Neutrophil (primary cell): Measurements from ENCODE around the gene GET4.

Source experiments
- H3K27ac ChIP-seq: fragments of 200-600 bp; sonication (generic); 2 replicates; pipeline ENCODE4 v1.5.1; 2016; ENCODE audit warnings: mild to moderate bottlenecking, moderate library complexity
- H3K27me3 ChIP-seq: fragments of 200-600 bp; sonication (generic); 2 replicates; pipeline ENCODE4 v1.6.0; 2016; ENCODE audit warnings: mild to moderate bottlenecking
- H3K36me3 ChIP-seq: fragments of 200-600 bp; sonication (generic); 2 replicates; pipeline ENCODE4 v1.5.1; 2017
- H3K4me1 ChIP-seq, 2 experiments: fragments of 200-600 bp in 1 of 2; sonication (generic) in 1 of 2; 1 replicate in 1 of 2; 2 replicates in 1 of 2; pipeline versions ENCODE4 v1.5.1 to v1.6.1; 2013 to 2016; ENCODE audit warnings: low read depth in 1 of 2, low read length in 1 of 2, mild to moderate bottlenecking in 1 of 2, moderate library complexity in 1 of 2; ENCODE audit not compliant: control insufficient read depth in 1 of 2, insufficient read depth in 1 of 2
- H3K4me3 ChIP-seq, 2 experiments: fragments of 200-600 bp in 1 of 2; sonication (generic) in 1 of 2; 1 replicate in 1 of 2; 2 replicates in 1 of 2; pipeline ENCODE4 v1.5.1; 2013 to 2016; ENCODE audit warnings: low read depth in 1 of 2, low read length in 1 of 2, mild to moderate bottlenecking in 1 of 2, moderate library complexity in 1 of 2
- H3K9me3 ChIP-seq: fragments of 200-600 bp; sonication (generic); 2 replicates; pipeline ENCODE4 v1.5.1; 2016
- CTCF ChIP-seq: fragments of 200-600 bp; sonication (generic); IDR thresholded peaks from 2 replicates; pipeline ENCODE4 v1.5.1; 2016; ENCODE audit warnings: antibody characterized with exemption

GET4 gene

GRCh38 chr7:945147-945555 is 68.8 kb downstream of the GET4 start:
- Histone ChIP-seq H3K27ac (no peak overlapping the region), H3K4me1 (peaks cover 14% of the 10 kb centered on the region in 2 experiments), H3K4me3 (no peak overlapping the region), H3K27me3 (no peaks in the 10 kb centered on the region), H3K36me3 (peaks cover 32% of the 10 kb centered on the region), H3K9me3 (no peaks in the 10 kb centered on the region)
- TF ChIP-seq CTCF = no peak

- no peak for TF ChIP-seq CTCF
- H3K4me3 ChIP-seq = no peak overlapping the region
- peaks cover 15 to 17% of the 10 kb centered on the region in 2 experiments for H3K4me1 ChIP-seq
- H3K27ac ChIP-seq = no peak overlapping the region
- H3K36me3 ChIP-seq = peaks cover 32% of the 10 kb centered on the region
- H3K9me3 ChIP-seq = no peaks in the 10 kb centered on the region
- no peaks in the 10 kb centered on the region for H3K27me3 ChIP-seq
Measured at GRCh38 chr7:945556-946255, 69.4 kb downstream of the GET4 start.
